NCI-H460 (cell line): Measurements from ENCODE around the gene ODAD2. TPM values are rescaled to one million over a fixed set of nuclear protein-coding genes. Genes with fewer than 3 reads are reported as not detected.
A peak's percentile ranks its signal among the peaks of the same experiment; 100 is the strongest.

Source experiments
- DNase-seq: peaks from one replicate; pipeline ENCODE4 v3.0.0-alpha.2; 2016; ENCODE audit warnings: low read depth; ENCODE audit errors: extremely low read depth
- total RNA-seq: library from RNA; depleted of rRNA; stranded (reverse); fragments of >200 nt; shearing (Covaris generic); gene quantifications from 2 replicates; pipeline ENCODE4 v1.2.3, GENCODE V29; 2014

ODAD2 gene
- total RNA-seq, 1 experiment from 2014 or later = 0.82 TPM

- DNase-seq = no peak
These were observed 141.3 kb downstream of the ODAD2 start for GRCh38 chr10:27857616-27858015.

- DNase-seq = no peak
These were observed 154.7 kb downstream of the ODAD2 start for GRCh38 chr10:27844223-27844622.

GRCh38 chr10:27838901-27839300 is 160.0 kb downstream of the ODAD2 start:
- DNase-seq = no peak

- no peak for DNase-seq
These were observed 160.5 kb downstream of the ODAD2 start for GRCh38 chr10:27838361-27838760.

GRCh38 chr10:27834476-27834875 is 164.4 kb downstream of the ODAD2 start:
- DNase-seq = no peak

- no peak for DNase-seq
These were observed 165.1 kb downstream of the ODAD2 start for GRCh38 chr10:27833792-27834191.

- no peak for DNase-seq
These were observed 166.1 kb downstream of the ODAD2 start for GRCh38 chr10:27832826-27833225.

GRCh38 chr10:27826369-27826768 is 172.5 kb downstream of the ODAD2 start:
- no peak for DNase-seq

- DNase-seq = no peak
These were observed 176.6 kb downstream of the ODAD2 start for GRCh38 chr10:27822301-27822700.

GRCh38 chr10:27820637-27821036 is 178.2 kb downstream of the ODAD2 start:
- DNase-seq = no peak

GRCh38 chr10:27819781-27820531 is 178.9 kb downstream of the ODAD2 start:
- DNase-seq = no peak

GRCh38 chr10:27816320-27816719 is 182.6 kb downstream of the ODAD2 start:
- DNase-seq = no peak

GRCh38 chr10:27815846-27816245 is 183.0 kb downstream of the ODAD2 start:
- DNase-seq = no peak

- DNase-seq = no peak
These were observed 183.6 kb downstream of the ODAD2 start for GRCh38 chr10:27815261-27815660.

- DNase-seq = no peak
These were observed 193.7 kb downstream of the ODAD2 start for GRCh38 chr10:27805180-27805579.

- DNase-seq = no peak
These were observed 194.7 kb downstream of the ODAD2 start for GRCh38 chr10:27804136-27804535.

GRCh38 chr10:27801171-27801785 is 197.6 kb downstream of the ODAD2 start:
- no peak for DNase-seq

- DNase-seq = no peak
These were observed 199.8 kb downstream of the ODAD2 start for GRCh38 chr10:27799046-27799445.

- no peak for DNase-seq
These were observed 204.7 kb downstream of the ODAD2 start for GRCh38 chr10:27794157-27794556.

GRCh38 chr10:27792216-27792615 is 206.7 kb downstream of the ODAD2 start:
- no peak for DNase-seq

- no peak for DNase-seq
These were observed 214.6 kb downstream of the ODAD2 start for GRCh38 chr10:27784272-27784671.

GRCh38 chr10:27783660-27784059 is 215.2 kb downstream of the ODAD2 start:
- peak; percentile 11 for DNase-seq
